ENCODE data around the gene CAV1. TPM values are rescaled to one million over a fixed set of nuclear protein-coding genes. Genes with fewer than 3 reads are reported as not detected.

Gene CAV1, protein sequence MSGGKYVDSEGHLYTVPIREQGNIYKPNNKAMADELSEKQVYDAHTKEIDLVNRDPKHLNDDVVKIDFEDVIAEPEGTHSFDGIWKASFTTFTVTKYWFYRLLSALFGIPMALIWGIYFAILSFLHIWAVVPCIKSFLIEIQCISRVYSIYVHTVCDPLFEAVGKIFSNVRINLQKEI
- total RNA-seq = 78.1 TPM

GRCh38 chr7:116524609-116525297 lies at the start of gene CAV1:
Gene CAV1 (plus strand): TSS chr7:116525036. CDS start chr7:116525063, 27 bp downstream.

DNA sequence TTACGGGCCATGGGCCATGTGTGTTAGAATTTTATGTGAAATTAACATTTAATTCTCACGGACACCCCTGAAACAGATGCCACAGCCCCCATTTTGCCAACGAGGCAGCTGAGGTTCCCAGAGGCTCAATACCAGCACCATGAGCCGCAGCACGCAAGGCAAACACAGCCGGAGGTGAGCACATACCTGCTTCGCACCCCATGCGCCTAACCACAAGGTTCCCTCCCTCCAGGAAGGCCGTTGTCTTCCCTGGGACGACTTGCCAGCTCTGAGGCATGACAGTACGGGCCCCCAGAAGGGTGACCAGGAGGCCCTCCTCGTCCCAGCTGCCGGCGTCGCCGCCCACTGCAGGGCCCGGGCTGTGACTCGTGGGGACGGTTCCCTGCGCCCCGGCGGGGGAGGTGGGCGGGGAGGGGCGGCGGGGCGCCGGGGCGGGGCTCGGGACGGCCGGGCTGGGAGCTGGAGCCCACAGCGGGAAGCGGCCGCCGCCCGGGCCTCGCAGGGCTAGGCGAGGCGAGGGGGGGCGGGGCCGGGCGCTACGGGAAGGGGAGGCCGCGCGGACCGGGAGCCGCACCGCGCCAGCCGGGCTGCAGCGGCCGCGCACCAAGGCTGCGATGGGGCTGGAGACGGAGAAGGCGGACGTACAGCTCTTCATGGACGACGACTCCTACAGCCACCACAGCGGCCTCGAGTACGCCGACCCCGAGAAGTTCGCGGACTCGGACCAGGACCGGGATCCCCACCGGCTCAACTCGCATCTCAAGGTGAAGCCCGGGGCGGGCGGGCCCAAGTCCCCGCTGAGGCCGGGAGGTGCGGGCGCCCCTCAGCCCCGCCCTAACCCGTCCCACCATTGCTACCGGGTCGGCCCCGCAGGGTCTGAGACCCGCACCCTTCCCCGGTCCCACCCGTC lies 25.4 kb upstream of the CAV1 start, which contains the start of gene CAV2:
Gene CAV2 (plus strand): TSS at position 571 of the 910 bp plus-strand sequence. CDS start 44 bp downstream, at position 615.

Small RNAs within 50 kb of the gene (small RNA-seq; reads per million reads assigned to genes)
- gene AC006159.2 (ENCODE audit: low replicate concordance) = not detected

Other genes starting within 250 kb of the CAV1 start
- gene CAV2, start 25.3 kb upstream of the CAV1 start, total RNA-seq = 36.4 TPM
- 42.0 TPM for gene MET, start 147.2 kb downstream of the CAV1 start, total RNA-seq